ENCODE data around the gene TPCN2. TPM values are rescaled to one million over a fixed set of nuclear protein-coding genes. Genes with fewer than 3 reads are reported as not detected.

Gene TPCN2
- total and polyA plus RNA-seq, 11 donors: 4.1 to 17.6 (median 7.5) TPM

- no peak for DNase-seq
- Histone ChIP-seq H3K4me3 (no peak overlapping the region), H3K4me1 (peaks cover 0 to 25% (median 7%) of the 10 kb centered on the region in 12 donors), H3K36me3 (no peaks in the 10 kb centered on the region), H3K27ac (no peak overlapping the region), H3K27me3 (no peaks in the 10 kb centered on the region), H3K9me3 (peaks cover 0 to 30% (median 12%) of the 10 kb centered on the region in 12 donors)
- intact Hi-C loops (cut with DNase I): loop anchor here in 1 of 10 donors (5.0 kb wide), 1 partner anchor 147 kb away; no protein-coding TSS in a partner anchor
- ATAC-seq: no peak
- 86 to 92% (median 90%) methylated on average over 3 of the region's 3 CpGs for WGBS, 4 donors
- TF ChIP-seq POLR2A (IDR thresholded peaks at IDR 0.05) (no peak), CTCF (IDR thresholded peaks at IDR 0.05) (no peak)
Observed at GRCh38 chr11:69150175-69150574, 101.4 kb downstream of the TPCN2 start.

- H3K4me3 ChIP-seq: no peak overlapping the region
- TF ChIP-seq CTCF (IDR thresholded peaks at IDR 0.05) (no peak), POLR2A (IDR thresholded peaks at IDR 0.05) (no peak)
- 71 to 79% (median 72%) methylated on average over 10 of the region's 10 CpGs for WGBS, 4 donors
- intact Hi-C loops (cut with DNase I): loop anchor here in 1 of 10 donors (5.0 kb wide), 1 partner anchor 145 kb away; no protein-coding TSS in a partner anchor
- H3K4me1 ChIP-seq: peaks cover 4 to 40% (median 22%) of the 10 kb centered on the region in 12 donors
- peak in 1 of 5 donors; percentile 40 for DNase-seq
- H3K36me3 ChIP-seq: no peaks in the 10 kb centered on the region
- peak overlapping the region in 4 of 12 donors; percentile 38 to 64 (median 47) for H3K27ac ChIP-seq
- H3K9me3 ChIP-seq: peaks cover 0 to 13% (median 4%) of the 10 kb centered on the region in 12 donors
- peaks cover 0 to under 1% (median 0%) of the 10 kb centered on the region in 9 donors for H3K27me3 ChIP-seq
- ATAC-seq: peak in 2 of 4 donors; percentile 7 to 37
Observed at GRCh38 chr11:69151836-69152235, 103.1 kb downstream of the TPCN2 start.

GRCh38 chr11:69152733-69153421 lies 104.1 kb downstream of the TPCN2 start:
- intact Hi-C loops (cut with DNase I): loop anchor here in 1 of 10 donors (5.0 kb wide), 1 partner anchor 144 kb away; no protein-coding TSS in a partner anchor
- H3K4me3 ChIP-seq: peak overlapping the region in 2 of 12 donors; percentile 11 to 12
- H3K9me3 ChIP-seq: peaks cover 0 to 6% (median 0%) of the 10 kb centered on the region in 12 donors
- H3K4me1 ChIP-seq: peaks cover 10 to 50% (median 32%) of the 10 kb centered on the region in 12 donors
- peak overlapping the region in 9 of 12 donors; percentile 8 to 64 (median 46) for H3K27ac ChIP-seq
- TF ChIP-seq POLR2A (IDR thresholded peaks at IDR 0.05) (no peak), CTCF (IDR thresholded peaks at IDR 0.05) (no peak)
- ATAC-seq (no peak), DNase-seq (peak in 1 of 5 donors; percentile 53)
- H3K27me3 ChIP-seq: peaks cover 0 to 9% (median 0%) of the 10 kb centered on the region in 9 donors
- 69 to 77% (median 72%) methylated on average over 23 of the region's 23 CpGs for WGBS, 4 donors
- H3K36me3 ChIP-seq: no peaks in the 10 kb centered on the region

- H3K27ac ChIP-seq: peak overlapping the region in 7 of 12 donors; percentile 8 to 64 (median 46)
- WGBS, 4 donors: 56 to 67% (median 58%) methylated on average over 7 of the region's 7 CpGs
Observed at GRCh38 chr11:69153661-69154060, 104.9 kb downstream of the TPCN2 start.

More at GRCh38 chr11:69153661-69154060, 104.9 kb downstream of the TPCN2 start:
- Histone ChIP-seq H3K9me3 (peaks cover 0 to 6% (median 0%) of the 10 kb centered on the region in 12 donors), H3K4me1 (peaks cover 10 to 57% (median 34%) of the 10 kb centered on the region in 12 donors), H3K4me3 (no peak overlapping the region), H3K36me3 (no peaks in the 10 kb centered on the region), H3K27me3 (peaks cover 0 to 9% (median 0%) of the 10 kb centered on the region in 9 donors)
- DNase-seq (peak in 2 of 5 donors; percentile 39 to 52), ATAC-seq (no peak)
- TF ChIP-seq POLR2A (IDR thresholded peaks at IDR 0.05) (no peak), CTCF (IDR thresholded peaks at IDR 0.05) (no peak)
- intact Hi-C loops (cut with DNase I): loop anchor here in 1 of 10 donors (5.0 kb wide), 1 partner anchor 144 kb away; no protein-coding TSS in a partner anchor

All from heart left ventricle (tissue), 16 donors.